TTC549 (cell line): ENCODE results near the gene PSMB2.
"Not testable (repeated sequence)": the region's sequence is repeated elsewhere in the genome, so short reads cannot be mapped to it uniquely, and the experiment has no call there.

Experiments used
- FAIRE-seq: peaks from 2 replicates; lab custom pipeline; 2012; peaks lifted over from hg19 to GRCh38; lab: Jason Lieb, UNC

The PSMB2 gene

DNA sequence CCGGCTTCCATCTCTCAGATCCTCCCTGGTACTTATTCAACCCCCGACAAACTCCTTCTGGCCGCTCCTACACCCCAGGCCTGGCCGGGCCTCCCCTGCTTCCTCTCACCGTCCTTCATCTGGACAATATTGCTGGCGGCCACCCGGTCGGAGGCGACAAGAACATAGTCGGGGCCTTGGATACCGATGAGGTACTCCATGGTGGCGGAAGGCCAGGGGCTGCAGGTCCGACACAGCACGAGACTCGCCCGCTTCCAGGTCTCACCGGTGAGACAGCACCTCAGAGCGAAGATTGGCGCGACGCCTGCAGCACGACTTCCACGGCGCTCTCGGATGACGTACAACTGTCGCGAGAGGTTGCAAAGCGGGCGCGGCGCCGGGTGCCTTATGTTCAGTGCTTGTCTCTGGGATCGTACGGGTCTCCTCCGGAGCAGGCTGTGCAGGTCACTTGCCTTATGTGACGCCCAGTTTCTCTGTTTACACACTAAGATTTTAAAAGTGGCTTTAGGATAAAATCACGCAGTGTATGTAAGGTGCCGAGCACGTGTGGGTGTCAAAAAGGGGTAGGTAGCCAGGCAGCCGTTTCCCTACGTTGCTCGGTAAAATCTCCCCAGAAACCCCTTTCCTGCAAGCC, at the start of gene PSMB2:
Gene PSMB2, minus strand, starts transcription at position 294 of the 634 bp plus-strand sequence. Its CDS starts 94 bp downstream, at position 200.
- no peak for FAIRE-seq

DNA sequence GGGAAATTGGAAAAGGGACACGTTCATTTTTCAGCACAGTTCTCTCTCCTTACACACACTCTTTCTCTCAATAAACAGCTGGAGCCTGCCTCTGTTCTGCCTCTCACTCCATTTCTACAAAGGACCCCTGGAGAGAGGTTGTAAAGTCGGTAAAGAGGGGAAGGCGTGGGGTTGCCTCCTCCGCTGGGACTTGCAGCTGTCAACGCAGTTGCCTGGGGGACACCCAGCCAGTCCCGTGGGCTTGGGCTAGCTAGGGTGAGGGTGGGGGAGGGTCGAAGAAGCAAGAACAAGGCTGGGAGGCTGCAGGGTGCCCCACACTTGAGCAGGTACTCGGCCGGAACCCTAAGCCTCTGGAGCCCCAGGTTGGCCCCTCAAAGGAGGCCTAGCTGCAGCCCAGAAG, 49.8 kb upstream of the PSMB2 start:
- FAIRE-seq = no peak

DNA sequence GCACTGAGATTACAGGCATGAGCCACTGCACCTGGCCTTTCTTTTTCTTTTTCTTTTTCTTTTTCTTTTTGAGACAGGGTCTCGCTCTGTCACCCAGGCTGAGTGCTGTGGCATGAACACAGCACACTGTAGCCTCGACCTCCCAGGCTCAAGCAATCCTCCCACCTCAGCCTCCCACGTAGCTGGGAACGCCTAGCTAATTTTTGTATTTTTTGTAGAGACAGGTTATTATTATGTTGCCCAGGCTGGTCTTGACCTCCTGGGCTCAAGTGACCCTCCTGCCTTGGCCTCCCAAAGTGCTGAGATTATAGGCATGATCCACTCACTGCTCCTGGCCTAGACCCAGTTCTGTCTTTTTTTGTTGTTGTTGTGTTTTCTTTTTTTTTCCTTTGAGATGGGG, 48.8 kb upstream of the PSMB2 start:
- not testable (repeated sequence) for FAIRE-seq

DNA sequence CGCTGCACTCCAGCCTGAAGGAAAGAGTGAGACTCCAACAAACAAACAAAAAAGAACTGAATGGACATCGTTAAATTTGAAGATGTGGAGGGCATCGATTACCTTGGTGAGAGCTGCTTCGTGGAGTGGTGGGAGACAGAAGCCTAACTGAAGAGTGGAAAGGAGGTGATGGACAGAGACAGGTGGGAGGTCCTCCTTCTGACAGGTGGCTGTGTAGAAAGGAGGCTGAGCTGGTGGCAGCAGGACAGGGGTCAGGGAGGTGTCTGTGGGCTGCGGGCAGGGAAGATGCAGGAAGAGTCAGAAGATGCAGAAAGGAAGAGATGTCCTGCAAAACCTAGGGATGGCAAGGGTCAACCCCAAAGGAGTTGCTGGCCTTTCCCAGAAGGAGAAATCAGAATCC, 46.8 kb upstream of the PSMB2 start:
- FAIRE-seq = no peak

DNA sequence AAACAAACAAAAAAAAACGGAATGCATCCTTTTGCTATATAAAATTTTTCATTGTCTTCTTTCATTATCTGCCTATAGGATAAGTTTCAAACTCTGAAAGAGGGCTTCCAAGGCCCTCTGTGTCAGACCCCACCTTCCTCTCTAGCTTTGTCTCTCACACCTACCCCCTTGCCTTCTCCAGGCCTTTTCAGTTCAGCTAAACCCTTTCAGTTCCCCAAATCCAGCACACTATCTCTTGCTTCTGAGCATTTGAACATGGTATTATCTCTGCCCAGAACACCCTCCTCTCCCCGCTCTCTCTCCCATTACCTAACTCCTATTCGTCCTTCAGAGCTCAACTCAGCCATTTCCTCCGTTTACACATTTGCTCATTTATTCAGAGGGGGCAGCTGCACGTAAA, 41.7 kb upstream of the PSMB2 start:
- no peak for FAIRE-seq

DNA sequence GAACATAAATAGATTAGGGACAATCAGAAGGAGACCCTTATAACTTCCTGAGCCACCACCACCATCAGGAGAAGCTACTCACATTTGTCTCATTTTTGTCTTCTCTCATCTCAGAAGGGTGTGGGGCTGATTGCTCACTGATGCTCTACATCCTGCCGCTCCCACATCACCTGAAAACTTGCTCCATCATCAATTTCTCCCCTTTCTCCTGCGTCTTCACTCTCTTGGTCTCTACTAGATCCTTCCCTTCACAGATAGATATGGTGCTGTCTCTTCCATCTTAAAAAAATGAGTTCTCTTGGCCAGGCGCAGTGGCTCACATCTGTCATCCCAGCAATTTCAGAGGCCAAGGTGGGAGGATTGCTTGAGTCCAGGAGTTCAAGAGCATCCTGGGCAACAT, 38.9 kb upstream of the PSMB2 start:
- FAIRE-seq = no peak

DNA sequence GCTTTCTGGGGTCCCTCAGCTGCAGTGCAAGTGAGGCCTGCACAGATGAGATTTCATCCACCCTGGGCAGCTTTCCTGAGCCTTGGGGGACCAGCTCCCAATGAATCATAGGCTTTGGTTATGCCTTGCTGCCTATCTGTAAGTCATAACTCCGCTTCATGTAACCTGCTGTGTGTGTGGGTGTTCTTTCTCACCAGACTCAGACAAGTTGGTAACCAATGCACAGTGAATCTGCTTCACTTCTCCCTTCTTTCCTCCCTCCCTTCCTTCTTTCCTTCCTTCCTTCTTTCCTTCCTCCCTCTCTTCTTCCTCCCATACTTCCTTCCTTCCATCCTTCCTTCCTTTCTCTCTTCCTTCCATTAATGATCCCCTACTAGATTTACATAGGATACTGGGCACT, 34.4 kb upstream of the PSMB2 start:
- no peak for FAIRE-seq

DNA sequence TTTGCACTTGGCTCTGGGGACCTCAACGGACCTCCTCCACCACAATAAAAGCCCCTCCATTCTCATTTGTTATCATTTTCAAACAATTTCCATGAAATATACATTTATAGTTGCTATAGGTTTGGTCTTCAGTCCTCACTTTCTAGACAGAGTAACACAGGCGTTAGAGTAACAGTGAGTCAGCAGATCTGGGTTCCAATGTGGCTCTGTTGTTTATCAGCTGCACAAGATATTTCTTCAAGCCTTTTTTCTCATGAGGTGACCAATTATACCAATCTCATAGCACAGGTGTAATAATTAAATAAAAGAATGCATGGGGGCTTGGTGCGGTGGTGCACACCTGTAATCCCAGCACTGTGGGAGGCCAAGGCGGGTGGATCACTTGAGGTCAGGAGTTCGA, 32.8 kb upstream of the PSMB2 start:
- FAIRE-seq = no peak

DNA sequence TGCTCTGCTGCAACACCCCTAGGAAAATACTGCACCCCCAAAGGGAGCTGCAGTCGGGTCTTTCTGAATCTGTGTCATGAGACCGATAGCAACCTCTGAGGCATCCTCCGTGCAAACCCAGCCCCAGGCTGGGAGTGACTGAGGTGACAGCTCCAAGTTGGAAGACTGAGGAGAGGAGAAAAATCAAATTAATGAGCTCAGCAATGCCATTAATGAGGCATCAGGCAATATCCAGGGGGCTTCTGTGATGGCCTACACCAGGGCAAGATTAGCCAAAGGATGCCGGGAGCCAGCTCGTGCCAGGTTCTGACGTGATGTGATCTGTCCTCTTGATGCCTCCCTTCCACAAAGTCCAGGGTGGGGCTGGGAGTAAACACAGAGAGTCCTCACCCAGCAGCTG, 30.8 kb upstream of the PSMB2 start:
- FAIRE-seq = no peak

DNA sequence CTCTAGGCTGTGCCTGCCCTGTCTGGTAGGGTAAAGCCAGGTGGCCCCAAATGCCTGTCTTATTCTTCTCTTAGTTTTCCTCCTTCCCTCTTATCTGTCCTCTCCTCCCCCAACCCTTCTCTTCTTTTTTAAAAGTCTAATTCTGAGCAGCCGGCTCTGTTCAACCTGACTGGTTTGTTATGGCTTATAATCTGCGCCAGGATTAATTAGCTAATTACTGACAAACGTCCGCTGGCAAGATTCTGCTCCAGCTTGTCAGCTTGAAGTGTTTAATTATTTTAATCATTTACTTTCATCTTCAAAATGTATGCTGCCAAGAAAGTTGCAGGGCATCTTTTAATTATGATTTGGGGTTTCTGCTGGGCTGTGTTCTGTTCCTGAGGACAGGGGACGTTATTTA, 27.2 kb upstream of the PSMB2 start:
- FAIRE-seq = no peak

DNA sequence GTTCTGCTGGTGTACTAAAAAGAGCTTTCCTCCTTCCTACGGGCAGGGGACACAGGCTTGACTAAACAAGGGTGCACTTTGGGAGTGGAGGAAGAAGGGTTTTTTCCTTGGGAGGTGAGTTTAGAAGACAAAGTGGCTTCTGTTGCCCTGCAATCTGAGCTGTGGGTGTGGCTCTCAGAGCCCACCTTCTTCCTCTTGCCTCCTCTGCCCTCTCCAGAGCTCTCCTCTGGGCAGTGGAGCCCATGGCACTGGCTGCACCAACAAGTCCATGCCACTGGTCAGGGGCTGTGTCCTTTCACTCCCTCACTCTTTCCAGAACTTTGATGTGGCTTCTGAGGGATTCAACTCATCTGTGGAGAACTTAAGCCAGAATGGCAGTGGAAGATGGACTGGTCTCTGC, 25.6 kb upstream of the PSMB2 start:
- FAIRE-seq = no peak

DNA sequence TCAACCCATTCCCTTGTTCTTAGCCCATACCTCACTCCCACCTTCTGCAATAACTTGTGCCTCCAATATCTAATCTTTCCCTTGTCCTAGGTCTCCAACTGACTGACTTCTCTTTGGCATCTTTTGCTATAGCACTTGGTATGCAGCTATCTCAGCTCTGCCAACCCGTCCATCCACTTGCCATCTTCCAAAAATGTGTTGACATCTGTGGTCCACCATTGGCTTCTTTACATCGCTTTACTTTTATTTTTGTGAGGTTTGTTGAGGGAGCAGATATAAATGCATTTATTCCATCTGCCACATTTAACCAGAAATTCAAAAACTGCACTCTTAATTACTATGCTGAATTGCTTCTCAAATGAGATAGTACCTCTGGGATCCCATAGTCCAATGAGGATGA, 24.9 kb upstream of the PSMB2 start:
- FAIRE-seq = no peak

DNA sequence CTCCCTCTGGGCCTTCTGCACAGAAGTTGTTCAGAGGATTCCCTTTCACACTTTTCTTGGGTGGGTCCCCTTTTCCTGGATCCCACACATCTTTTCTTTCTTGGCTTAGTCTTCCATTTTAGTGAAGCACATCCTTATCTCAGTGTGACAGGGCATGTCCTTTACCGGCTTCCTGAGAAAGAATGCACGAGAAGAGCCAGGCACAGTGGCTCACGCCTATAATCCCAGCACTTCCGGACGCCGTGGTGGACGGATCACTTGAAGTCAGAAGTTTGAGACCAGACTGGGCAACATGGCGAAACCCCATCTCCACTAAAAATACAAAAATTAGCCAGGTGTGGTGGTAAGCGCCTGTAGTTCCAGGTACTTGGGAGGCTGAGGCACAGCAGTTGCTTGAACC, 22.1 kb upstream of the PSMB2 start:
- no peak for FAIRE-seq

DNA sequence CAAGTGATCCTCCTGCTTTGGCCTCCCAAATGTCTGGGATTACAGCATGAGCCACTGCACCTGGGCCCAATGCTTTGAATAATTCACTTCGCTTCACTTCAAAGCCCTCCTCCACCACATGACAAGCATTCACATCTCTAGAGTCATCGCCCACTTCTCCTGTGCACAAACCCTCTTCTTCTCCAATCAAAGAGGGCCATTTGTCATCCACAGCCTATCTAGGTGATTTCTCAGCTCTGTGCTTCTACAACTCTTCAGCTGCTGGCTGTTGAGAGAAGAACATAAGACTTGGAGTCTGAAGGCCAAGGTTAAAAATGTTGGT, 20.1 kb upstream of the PSMB2 start:
- FAIRE-seq = no peak

DNA sequence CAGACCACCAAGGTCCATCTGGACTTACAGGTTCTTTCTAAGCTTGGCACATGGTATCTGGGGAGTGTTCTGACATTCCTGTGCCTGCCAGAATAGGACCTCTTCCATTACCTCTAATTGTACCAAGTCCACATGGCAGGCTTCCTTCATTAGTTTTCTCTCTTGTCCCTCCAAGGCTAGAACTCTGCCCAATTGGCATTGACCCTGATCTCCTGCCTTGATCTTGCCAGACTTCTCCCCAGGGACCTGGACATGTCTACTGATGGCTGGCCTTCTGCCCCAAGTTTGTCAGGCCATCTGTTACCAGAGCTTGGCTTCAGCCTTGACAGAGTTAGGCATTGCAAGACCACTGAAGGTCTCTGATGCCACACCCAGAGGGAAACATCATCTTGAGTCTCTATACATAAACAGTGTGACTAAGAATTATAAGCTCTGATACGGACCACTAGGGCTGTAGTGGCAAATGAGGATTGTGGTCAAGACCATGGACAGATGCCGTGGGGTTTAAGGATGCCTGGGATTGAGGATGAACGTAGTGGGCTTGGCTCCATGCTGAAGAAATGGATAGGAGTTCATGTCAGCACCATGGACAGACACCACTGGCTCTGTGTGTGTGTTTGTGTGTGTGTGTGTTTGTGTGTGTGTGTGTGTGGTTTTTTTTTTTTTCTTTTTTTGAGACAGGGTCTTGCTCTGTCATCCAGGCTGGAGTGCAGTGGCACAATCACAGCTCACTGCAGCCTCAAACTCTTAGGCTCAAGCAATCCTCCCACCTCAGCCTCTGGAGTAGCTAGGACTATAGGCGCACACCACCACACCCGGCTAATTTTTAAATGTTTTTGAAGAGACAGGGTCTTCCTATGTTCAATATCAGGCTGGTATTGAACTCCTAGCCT, 19.5 kb upstream of the PSMB2 start:
- no peak for FAIRE-seq

DNA sequence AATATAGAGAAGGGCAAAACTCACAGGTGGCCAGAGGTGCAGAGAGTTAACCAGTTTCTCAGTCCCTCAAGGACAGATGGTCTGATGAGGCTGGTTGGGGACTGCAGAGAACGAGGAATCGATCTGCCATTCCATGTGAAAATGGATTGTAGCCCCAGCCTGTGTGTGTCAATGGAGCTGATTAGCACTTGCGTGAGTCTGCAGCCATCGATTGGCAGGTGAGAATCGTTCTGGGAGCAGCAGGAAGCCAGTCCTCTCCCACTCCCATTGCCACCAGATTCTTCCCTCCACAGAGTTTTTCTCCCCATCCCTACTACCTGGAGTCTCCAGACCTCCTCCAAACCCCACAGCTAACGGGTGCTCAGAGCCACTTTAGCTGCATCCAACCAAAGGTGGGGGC, 18.3 kb upstream of the PSMB2 start:
- no peak for FAIRE-seq

DNA sequence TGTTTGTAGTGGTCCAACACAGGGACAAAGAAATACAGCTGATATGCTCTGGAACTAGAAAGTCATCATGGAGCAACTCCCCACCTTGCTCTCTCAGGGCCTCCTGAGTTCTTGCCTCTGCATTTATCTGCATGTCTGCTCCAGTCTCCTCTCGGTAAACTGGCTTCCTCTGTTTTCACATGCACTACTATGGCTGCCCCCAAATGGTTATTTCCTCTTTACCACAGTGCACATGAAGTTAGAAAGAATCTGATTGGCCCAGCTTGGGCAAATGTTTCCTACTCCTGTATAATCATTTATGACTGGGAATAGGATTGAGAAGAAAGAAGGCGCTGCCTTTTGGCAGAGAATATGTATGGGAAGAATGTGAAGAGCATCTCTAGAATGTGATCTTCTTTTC, 16.5 kb upstream of the PSMB2 start:
- FAIRE-seq = no peak

DNA sequence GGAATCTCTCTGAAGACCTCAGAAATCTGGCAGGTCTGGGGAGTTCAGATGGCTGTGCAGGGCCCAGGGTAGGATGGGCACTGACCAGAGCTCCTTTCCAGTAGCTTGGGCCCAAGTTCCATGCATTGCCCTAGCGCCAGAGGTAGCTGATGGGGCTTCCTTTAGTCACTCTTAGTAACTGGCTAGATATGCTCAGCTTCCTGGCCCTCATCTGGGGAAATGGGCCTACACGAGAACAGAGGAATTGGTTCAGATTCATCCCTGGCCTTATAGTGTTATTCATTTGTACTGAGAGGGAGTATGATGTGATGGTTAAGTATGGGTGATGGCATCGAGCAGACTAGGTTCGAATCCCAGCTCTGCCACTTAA, 15.5 kb upstream of the PSMB2 start:
- no peak for FAIRE-seq

DNA sequence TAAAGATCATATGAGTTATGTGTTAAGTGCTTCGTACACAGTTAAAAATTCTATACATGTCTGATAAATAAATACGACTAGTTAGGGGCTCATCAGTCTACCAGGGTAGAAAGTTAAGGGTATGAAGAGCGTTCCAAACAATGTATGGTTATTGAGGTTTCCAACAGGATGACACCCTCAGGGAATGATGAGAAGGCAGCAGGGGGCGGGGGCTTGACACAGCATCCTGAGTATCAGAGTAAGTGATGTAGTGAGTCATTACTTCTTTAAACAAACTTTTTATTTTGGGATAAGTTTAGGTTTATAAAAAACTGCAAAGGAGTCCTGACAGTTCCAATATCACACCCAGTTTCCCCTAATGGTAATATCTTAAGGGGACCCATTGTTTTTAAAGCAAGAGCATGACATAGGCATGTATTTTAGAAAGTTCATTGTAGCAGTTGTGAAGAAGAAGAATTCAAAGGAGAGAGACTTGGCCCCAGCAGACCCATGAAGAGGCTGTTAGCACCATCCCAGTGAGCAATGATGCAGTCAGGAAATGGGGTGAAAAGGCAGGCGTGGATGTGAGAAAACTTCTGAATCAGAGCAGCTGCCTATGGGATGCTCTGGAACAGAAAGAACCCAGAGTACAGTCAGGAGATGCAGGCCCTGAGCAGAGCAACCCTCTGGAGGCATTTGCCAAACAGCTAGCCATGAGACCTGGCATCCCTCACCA, 15.0 kb upstream of the PSMB2 start:
- no peak for FAIRE-seq

DNA sequence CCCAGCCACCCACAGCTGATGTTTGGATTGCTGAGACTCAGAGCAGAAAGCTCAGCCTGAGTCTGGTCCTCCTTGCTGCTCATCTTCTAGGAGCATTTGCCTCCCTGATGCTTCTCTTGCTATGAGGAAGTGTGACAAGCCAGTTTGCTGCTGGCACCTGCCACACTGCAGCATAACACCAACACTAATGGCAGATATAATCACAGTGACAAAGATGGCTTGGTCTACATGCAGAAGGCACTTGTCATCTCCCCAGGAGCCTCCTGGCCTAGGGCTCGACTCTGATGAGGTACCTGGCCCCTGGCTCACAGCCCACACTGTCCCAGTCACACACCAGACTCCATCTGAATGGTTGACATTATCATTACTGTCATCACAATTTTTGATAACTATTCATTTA, 13.9 kb upstream of the PSMB2 start:
- FAIRE-seq = no peak

DNA sequence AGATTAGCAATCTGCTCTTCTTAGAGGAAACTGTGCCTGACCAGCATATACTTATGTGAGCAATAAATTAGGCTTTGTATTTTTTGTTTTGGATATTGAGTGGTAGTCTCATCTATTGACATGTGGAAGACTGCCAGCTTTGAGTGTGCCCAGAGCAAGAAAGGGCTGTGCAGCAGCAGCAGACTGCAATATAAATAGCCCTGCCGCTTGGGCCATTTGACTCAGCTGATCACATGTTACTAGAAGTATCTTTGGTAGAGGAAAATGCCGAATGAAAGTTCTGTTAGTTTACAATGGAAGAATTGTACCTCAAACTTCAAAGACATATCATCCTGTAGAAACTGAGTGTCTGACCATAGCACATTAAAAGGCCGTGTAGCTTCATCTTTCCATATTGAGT, 9.1 kb upstream of the PSMB2 start:
- no peak for FAIRE-seq

DNA sequence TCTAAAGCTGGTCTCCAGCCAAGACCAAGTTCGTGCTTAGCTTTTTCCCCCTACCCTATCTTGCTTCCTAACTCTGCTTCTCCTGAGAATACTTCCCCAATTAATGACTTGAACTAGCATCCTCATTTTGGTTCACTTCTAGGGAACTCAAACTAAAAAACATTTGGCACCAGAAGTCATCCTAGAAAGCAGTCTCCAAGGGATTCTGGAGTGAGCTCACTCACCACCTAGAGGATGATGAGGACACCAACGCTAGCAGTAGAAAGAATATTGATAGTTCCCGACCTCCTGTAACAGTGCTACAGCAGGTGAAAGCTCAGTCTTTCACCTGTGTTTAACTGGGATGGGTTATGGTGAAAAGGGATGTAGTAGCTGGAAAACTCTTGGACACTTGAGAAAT, 4.7 kb upstream of the PSMB2 start:
- no peak for FAIRE-seq

DNA sequence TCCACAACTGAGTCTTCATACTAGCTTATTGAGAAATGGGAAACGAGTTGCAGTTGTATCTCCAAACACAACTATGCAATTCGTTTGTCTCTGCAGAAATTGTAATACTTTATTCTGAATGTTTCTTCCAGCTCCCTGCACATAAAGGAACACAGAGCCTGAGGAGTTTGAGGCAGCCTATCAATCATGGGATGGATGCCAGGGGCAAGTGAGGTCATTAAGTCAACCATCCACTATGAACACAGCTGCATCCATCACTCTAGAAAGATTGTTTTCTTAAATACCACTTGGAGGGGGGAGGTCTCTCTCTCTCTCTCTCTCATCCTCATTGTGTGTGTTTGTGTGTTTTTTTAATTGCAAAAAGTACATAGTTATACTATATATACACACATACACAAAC, 2.9 kb upstream of the PSMB2 start:
- no peak for FAIRE-seq
